GM19023 (cell line): ENCODE results near the gene RABL6.
"Not testable (repeated sequence)": the region's sequence is repeated elsewhere in the genome, so short reads cannot be mapped to it uniquely, and the experiment has no call there.

Experiments
- ATAC-seq: cut with Tn5 transposase; IDR thresholded peaks from one replicate; pipeline ENCODE4 v1.9.1; 2021; ENCODE audit warnings: mild to moderate bottlenecking, moderate library complexity; ENCODE audit not compliant: unreplicated experiment

Gene RABL6

DNA sequence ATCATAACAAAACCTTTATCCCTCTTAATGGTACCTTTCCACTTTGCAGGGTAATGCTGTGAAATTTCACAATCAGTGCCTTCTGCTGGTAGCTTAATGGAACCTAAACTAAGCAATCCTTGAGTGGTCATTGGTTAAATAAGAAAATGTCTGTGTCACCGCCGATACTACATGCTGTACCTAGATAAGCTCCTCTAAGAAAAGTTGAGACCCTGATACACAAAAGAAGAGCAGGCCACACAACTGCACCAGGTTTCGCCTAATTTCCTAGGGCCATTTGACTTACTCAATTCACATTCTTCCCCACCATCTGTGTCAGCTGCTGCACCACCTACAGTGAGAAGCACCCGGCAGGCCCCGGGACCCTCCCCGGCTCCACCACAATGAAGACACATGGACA lies 67.4 kb downstream of the RABL6 start:
- no peak for ATAC-seq

DNA sequence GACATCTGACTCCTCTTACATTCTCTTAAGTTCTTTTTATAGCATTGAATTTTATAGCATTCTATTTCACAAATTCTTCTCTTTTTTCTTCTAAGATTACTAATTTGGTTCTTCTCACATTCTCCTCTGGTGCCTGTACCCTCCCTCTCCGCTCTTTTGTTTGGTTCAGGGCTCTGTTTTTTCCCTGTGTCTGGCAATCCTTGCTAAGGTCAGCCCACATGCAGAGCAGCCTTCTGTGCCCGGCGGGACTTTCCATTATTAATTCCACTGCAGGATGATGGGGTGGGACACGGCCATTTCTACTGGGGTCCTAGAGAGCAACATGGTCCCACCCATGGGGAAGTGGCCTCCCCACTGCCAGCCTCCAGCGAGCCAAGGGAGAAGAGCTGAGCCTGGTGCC lies 68.7 kb downstream of the RABL6 start:
- ATAC-seq = no peak

DNA sequence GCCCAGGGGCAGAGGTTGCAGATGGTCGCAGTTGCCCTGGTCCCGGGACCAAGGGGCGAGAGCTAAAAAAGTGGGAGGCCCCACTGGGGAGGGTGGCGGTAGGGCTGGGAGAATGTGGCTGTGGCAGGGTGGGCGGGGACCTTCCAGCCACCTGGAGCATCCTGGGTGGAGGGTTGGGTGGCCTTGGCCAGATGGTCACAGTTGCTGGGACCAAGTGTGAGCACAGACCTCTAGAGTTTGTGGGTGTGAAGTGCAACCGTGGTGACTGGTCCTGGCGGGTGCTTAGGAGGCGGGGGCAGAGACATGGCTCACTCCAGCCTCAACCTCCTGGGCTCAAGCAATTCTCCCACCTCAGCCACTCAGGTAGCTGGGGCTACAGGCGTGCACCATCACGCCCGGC lies 72.9 kb downstream of the RABL6 start:
- ATAC-seq = no peak

DNA sequence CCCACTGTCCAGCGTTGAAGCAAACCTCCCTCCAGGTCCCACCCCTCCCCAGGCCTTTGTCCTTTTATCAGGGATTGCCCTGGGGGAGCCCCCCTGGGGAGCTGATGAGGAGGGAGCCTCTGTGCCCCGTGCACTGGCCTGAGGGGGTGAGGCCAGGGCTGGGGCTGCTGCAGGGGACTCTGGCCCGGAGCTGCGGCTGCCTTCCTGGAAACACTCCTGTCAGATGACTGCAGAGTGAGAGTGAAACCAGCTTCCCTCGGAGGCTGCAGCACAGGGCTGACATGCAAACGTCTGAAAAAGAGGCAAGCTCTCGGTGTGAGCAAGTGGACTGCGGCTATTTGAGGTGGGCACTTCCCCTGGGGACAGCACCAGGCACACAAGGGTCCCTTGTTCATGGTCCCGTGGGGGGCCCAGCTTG lies 74.0 kb downstream of the RABL6 start:
- ATAC-seq = no peak

DNA sequence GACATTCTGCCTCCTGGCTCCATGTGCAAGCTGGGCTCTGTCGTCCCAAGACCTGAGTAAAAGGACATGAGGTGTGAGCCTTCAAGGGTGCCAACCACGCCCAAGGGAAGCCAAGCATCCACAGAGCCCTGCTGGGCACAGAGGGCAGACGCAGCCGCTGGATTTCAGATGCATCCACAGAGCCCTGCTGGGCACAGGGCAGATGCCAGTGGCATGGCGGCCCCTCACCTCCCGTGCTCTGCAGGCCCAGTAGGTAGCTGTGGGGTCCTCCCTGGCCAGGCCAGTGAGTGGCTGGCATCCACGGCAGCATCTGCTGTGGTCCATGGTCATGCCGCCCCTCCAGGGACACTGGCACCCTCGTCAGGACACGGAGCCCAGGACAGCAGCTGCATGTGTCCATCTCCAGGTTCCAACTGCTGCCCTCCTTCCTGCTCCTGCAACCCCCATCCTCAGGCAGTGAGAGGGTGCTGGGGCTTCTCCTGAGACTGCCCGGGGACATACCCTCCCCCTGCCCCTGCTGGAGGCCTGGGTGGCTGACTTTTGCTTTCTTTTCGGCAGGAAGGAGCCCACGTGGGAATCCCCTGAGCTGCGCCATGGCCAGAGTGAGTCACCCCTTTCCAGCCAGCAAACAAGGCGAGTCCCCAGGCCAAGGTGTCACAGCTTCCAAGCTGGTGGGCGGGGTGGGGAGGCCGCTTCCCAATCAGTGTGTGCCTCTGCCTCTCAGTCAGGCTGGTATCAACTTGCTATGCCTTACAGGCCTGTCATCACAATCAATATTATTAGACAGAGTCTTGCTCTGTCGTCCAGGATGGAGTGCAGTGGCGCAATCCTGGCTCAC lies 74.6 kb downstream of the RABL6 start:
- peak; percentile 37 for ATAC-seq

DNA sequence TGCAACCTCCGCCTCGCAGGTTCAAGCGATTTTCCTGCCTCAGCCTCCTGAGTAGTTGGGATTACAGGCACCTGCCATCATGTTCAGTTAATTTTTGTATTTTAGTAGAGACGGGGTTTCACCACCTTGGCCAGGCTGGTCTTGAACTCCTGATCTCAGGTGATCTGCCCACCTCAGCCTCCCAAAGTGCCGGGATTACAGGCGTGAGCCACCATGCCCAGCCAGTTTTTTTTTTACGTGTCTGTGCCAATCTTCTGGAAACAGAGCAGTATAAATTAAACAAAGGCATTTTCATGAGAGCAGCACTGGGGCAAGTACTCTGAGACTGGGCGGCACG lies 75.2 kb downstream of the RABL6 start:
- ATAC-seq = not testable (repeated sequence)

DNA sequence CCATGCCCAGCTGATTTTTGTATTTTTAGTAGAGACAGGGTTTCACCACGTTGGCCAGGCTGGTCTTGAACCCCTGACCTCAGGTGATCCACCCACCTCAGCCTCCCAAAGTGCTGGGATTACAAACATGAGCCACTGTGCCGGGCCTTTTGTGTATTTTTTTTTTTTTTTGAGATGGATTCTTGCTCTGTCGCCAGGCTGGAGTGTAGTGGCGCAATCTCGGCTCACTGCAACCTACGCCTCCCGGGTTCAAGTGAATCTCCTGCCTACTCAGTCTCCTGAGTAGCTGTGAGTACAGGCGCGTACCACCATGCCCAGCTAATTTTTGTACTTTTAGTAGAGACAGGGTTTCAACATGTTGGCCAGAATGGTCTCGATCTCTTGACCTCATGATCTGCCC lies 75.9 kb downstream of the RABL6 start:
- not testable (repeated sequence) for ATAC-seq

DNA sequence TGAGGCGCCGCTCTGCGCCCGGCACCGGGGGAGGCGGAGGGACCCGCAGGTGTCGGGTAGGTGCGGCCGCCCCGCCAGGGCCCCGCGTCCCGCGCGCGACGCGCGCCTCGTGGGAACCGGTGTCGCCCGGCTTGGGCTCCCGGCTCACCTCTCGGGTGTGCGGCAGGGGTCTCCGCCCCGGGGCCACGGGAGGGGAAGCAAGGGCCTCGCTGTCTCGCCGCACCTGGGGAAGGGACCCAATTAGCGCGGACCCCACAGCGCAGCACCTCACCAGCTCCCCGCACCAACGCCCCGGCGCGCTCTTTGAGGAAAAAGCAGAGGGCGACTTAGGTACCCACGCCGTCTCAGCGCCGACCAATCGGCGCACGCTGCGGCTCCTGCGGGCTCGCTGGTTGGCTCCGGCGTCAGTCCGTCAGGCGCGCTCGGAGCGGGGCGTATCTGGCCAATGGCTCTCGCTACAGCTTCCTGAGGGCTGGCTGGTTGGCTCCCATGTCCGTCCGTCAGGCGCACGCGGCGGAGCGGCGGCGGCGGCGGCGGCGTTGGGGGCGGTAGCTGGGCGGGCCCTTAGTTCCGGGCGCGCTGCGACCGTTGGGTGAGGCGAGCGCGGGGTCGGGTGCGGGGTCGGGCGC lies 78.3 kb downstream of the RABL6 start, which contains the start of gene TRAF2:
TSS of gene TRAF2 (plus strand) at position 567 of the 629 bp plus-strand sequence. CDS start 12,225 bp downstream, outside the sequence.
- ATAC-seq = peak; percentile 80

DNA sequence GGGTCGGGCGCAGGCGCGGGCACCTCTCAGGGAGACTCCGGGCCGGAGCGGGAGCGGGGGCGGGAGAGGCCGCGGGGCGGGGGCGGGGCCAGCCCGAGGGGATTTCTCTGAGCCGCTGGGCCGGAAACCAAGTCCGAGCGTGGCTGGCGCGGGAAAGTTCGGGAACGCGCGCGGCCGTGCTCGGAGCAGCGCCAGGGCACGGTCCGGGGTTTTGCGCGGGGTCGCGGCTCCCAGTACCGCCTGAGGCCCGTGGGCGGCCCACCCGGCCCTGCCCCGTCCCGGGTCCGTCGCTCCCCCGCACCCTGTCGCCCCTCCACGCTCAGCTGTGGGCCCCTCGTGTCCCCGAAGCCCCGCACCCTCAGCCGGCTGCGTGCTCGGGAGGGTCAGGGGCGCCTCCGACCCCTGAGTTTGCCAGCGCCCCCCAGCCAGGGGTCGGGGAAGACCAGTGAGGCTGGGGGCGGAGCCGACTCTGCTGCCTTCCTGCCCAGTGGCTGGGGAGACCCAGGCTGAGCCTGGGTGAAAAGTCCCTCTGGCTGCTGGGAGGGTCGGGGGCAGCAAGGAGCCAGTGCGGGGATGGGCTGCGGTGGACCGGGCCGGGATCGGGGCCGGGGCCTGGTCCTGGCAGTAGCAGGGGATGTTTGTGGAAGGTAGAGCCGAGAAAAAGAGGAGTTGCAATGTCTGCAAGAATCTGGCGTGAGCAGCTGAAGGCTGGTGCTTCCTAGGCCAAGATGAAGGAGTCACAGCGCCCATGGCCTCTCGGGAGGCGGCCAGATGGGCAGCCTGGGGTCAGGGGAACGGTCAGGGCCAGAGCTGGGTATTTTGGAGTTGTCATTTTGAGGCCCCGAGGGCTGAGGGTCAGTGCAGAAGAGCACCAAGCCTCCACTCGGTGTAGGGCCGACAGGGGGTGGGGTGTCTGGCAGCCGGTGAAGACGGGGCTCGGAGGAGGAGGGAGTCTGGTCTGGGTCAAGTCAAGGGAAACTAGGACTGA lies 79.2 kb downstream of the RABL6 start:
- ATAC-seq = peak; percentile 15

DNA sequence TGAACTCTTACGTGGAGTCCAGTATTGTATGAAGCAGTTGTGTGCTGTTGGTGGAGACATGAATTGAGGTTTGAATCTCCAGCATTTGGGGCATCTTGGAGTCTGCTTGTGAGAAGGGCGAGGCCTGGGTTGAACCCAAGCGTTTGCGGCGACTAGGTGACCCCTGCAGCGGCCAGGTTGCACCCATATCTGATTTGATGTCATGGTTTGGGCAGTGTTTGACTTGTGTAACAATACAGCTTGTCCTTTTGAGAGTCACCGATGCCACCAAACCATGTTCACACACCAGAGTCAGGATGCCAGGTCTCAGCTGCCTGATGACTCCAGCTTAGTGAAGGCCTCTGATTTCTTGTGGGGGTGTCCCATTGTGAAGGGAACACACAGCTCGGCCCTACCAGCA lies 80.7 kb downstream of the RABL6 start:
- no peak for ATAC-seq

DNA sequence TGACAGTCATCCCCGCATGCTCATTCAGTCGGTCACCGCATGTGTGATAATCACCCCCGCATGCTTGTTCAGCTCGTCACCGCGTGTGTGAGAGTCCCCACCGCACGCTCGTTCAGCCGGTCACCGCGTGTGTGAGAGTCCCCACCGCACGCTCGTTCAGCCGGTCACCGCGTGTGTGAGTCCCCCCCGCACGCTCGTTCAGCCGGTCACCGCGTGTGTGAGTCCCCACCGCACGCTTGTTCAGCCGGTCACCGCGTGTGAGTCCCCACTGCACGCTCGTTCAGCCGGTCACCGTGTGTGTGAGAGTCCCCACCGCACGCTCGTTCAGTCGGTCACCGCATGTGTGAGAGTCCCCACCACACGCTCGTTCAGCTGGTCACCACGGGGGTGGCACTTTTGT lies 82.1 kb downstream of the RABL6 start:
- ATAC-seq = no peak

DNA sequence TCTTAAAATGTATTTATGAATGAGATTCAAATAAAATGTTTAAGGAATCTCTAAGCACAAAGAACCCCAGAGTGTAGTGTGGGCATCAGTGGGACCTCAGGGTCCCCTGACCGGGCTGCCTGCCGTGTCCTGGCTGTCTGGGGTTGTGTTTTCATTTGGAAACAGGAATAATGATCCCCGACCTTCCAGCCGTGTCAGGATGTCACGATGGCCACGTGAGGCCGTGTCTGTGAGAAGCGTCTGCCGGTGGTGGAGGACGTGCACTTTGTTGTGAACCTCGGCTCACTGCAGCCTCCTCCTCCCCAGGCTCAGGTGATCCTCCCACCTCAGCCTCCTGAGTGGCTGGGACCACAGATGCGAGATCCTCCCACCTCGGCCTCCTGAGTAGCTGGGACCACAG lies 82.9 kb downstream of the RABL6 start:
- ATAC-seq = no peak
